ENCODE data around the gene COL5A1. TPM values are rescaled to one million over a fixed set of nuclear protein-coding genes. Genes with fewer than 3 reads are reported as not detected.
A peak's percentile ranks its signal among the peaks of the same experiment; 100 is the strongest.

The COL5A1 gene
- total RNA-seq, 1 experiment from 2014 or later = 9.5 TPM

GRCh38 chr9:134632329-134632728, 9.3 kb upstream of the COL5A1 start:
- H2BK15ac ChIP-seq (ENCODE audit: low read depth, low read length) = no peak overlapping the region
- H3K79me1 ChIP-seq (ENCODE audit: insufficient read depth, low read depth, low read length, poor library complexity, severe bottlenecking) = no peaks in the 10 kb centered on the region
- no peaks in the 10 kb centered on the region for H3K4me1 ChIP-seq (ENCODE audit: insufficient read depth, low read length)
- Mint-ChIP-seq H3K4me3 (no peak overlapping the region), H3K9me3 (no peaks in the 10 kb centered on the region; a peak in 1 of 5 replicates), H3K27ac (no peak overlapping the region), H3K27me3 (ENCODE audit: low read depth) (peaks cover 3% of the 10 kb centered on the region), H3K4me1 (peaks cover 3 to 13% of the 10 kb centered on the region in 2 experiments), H3K36me3 (ENCODE audit: insufficient read depth in 1 of 3, low read depth in 3 of 3) (no peaks in the 10 kb centered on the region)
- H4K8ac ChIP-seq (replicated peaks; ENCODE audit: insufficient read length, low read depth, low read length) = no peak overlapping the region
- H2AK5ac ChIP-seq (ENCODE audit: insufficient read length, low read length) = no peak overlapping the region
- no peak overlapping the region for H3K56ac ChIP-seq (ENCODE audit: insufficient read length, low read depth, low read length)
- DNase-seq = peak; percentile 12
- H3K4ac ChIP-seq (ENCODE audit: low read depth, low read length) = no peak overlapping the region
- H2AFZ ChIP-seq (ENCODE audit: low read length) = no peak overlapping the region
- no peak overlapping the region for H3K23ac ChIP-seq (ENCODE audit: insufficient read length, low read depth, low read length)
- no CpG with 5 or more reads among the region's 9 CpGs for WGBS (ENCODE audit: extremely low coverage, insufficient read length, low lambda C conversion rate)
- no peaks in the 10 kb centered on the region for H4K20me1 ChIP-seq (ENCODE audit: control insufficient read depth, insufficient read depth, insufficient read length)
- H3K9ac ChIP-seq (ENCODE audit: extremely low read depth, insufficient read length, low read length) = no peak overlapping the region
- H2BK5ac ChIP-seq (ENCODE audit: insufficient read length, low read length) = no peak overlapping the region
- H3K9me3 ChIP-seq (ENCODE audit: control insufficient read depth, low read depth, low read length) = no peaks in the 10 kb centered on the region
- no peaks in the 10 kb centered on the region for H3K23me2 ChIP-seq (ENCODE audit: insufficient read length, low read depth, low read length, poor library complexity, severe bottlenecking)
- no peak overlapping the region for H3K27ac ChIP-seq (ENCODE audit: insufficient read length, low read depth, low read length)
- no peak overlapping the region for H3K4me2 ChIP-seq (ENCODE audit: insufficient read depth, insufficient read length, low read length)
- no peaks in the 10 kb centered on the region for H3K79me2 ChIP-seq (ENCODE audit: insufficient read depth, low read length)
- H4K91ac ChIP-seq (ENCODE audit: insufficient read length, low read depth, low read length) = no peak overlapping the region
- no peak overlapping the region for H2BK12ac ChIP-seq (ENCODE audit: insufficient read length, low read depth, low read length)
- H2BK120ac ChIP-seq (ENCODE audit: low read depth, low read length, poor library complexity, severe bottlenecking) = no peak overlapping the region
- TF ChIP-seq, protein P1, sequence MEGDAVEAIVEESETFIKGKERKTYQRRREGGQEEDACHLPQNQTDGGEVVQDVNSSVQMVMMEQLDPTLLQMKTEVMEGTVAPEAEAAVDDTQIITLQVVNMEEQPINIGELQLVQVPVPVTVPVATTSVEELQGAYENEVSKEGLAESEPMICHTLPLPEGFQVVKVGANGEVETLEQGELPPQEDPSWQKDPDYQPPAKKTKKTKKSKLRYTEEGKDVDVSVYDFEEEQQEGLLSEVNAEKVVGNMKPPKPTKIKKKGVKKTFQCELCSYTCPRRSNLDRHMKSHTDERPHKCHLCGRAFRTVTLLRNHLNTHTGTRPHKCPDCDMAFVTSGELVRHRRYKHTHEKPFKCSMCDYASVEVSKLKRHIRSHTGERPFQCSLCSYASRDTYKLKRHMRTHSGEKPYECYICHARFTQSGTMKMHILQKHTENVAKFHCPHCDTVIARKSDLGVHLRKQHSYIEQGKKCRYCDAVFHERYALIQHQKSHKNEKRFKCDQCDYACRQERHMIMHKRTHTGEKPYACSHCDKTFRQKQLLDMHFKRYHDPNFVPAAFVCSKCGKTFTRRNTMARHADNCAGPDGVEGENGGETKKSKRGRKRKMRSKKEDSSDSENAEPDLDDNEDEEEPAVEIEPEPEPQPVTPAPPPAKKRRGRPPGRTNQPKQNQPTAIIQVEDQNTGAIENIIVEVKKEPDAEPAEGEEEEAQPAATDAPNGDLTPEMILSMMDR (conservative IDR thresholded peaks at IDR 0.05) = no peak
- H3K18ac ChIP-seq (ENCODE audit: insufficient read length, low read depth, low read length) = no peak overlapping the region
- no peak overlapping the region for H4K5ac ChIP-seq (ENCODE audit: insufficient read length, low read depth, low read length)
- H3K27me3 ChIP-seq (ENCODE audit: insufficient read depth, low read length) = no peaks in the 10 kb centered on the region
- H3K14ac ChIP-seq (ENCODE audit: insufficient read depth, low read length) = no peak overlapping the region
- no peak overlapping the region for H3T11ph ChIP-seq (ENCODE audit: low read length)
- H2BK20ac ChIP-seq (ENCODE audit: low read depth, low read length, poor library complexity, severe bottlenecking) = no peak overlapping the region
